ENCODE data around the gene KNSTRN. TPM values are rescaled to one million over a fixed set of nuclear protein-coding genes. Genes with fewer than 3 reads are reported as not detected.

KNSTRN gene
- total and polyA plus RNA-seq, 2 of the 4 experiments (the other 2 are of a cell fraction): 33.1 to 73.5 TPM

DNA sequence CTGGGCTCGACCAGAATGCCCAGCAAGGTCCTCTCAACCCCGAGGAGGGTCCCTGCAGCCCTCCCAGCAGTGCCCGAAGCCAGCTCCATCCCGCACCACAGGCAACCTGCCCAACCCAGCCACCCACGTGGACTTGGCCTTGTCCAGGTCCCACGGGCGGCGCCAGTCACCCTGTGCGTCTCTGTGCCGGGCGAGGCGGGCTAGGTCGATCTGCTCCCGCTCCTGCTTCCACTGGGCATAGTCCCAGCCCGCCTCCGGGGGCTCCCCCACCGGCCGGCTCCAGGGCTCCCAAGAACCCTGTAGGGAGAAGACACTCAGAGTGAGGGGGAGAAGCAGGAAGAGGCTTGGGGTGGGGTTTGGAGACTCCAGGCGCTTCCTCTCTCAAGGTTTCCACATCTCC lies 44.9 kb upstream of the KNSTRN start:
- ATAC-seq (ENCODE audit: low read depth): no peak
- Histone ChIP-seq H3K27ac (ENCODE audit: insufficient read depth, low read length) (peak overlapping the region; percentile 13; the same call in 1 of the 2 replicates), H3K4me2 (ENCODE audit: low read depth, low read length) (no peak overlapping the region), H2BK120ac (ENCODE audit: low read depth, low read length) (peak overlapping the region; percentile 98; the same call in 1 of the 2 replicates), H3K56ac (ENCODE audit: extremely low read depth, insufficient read depth, low read length) (no peak overlapping the region), H3K4me3 (ENCODE audit: insufficient read depth, low read depth, low read length) (no peak overlapping the region), H3K36me3 (ENCODE audit: control insufficient read depth, insufficient read depth, low read length) (peaks cover 19% of the 10 kb centered on the region), H4K5ac (ENCODE audit: low read depth, low read length) (no peak overlapping the region), H4K8ac (ENCODE audit: low read depth in 2 of 2, low read length in 2 of 2) (peak overlapping the region in 1 of 2 experiments; percentile 98; a peak in 2 of 4 replicates), H2AK5ac (ENCODE audit: low read depth, low read length) (peak overlapping the region; percentile 99; the same call in 1 of the 2 replicates), H3K9me3 (ENCODE audit: control insufficient read depth, insufficient read depth, low read length) (no peaks in the 10 kb centered on the region), H3K9ac (ENCODE audit: low read depth, low read length) (no peak overlapping the region), H3K18ac (ENCODE audit: low read depth, low read length) (no peak overlapping the region), H2BK5ac (ENCODE audit: low read depth, low read length, poor library complexity, severe bottlenecking) (peak overlapping the region; percentile 97), H2AK9ac (replicated peaks; ENCODE audit: low read depth, low read length, poor library complexity) (peak overlapping the region; percentile 100), H2BK20ac (ENCODE audit: low read depth, low read length) (no peak overlapping the region), H2AFZ (replicated peaks; ENCODE audit: low read length, poor library complexity) (peak overlapping the region; percentile 51), H3K79me1 (ENCODE audit: low read depth in 1 of 2, low read length in 2 of 2) (peaks cover 27 to 66% of the 10 kb centered on the region in 2 experiments; a peak in 3 of 4 replicates), H3K4me1 (ENCODE audit: control insufficient read depth, insufficient read depth, low read length) (peaks cover 30% of the 10 kb centered on the region), H2BK15ac (ENCODE audit: low read depth, low read length) (peak overlapping the region; percentile 98; the same call in 1 of the 3 replicates), H4K20me1 (ENCODE audit: insufficient read depth, low read length) (peaks cover 3% of the 10 kb centered on the region; the same call in 1 of the 2 replicates), H3K23ac (ENCODE audit: low read depth, low read length) (no peak overlapping the region), H3K27me3 (ENCODE audit: control insufficient read depth, insufficient read depth, low read length) (no peaks in the 10 kb centered on the region), H3K14ac (replicated peaks; ENCODE audit: low read depth, low read length) (peak overlapping the region; percentile 66; the same call in 1 of the 2 replicates), H3K9me1 (ENCODE audit: insufficient read depth, low read length) (peaks cover 23% of the 10 kb centered on the region), H3K4ac (ENCODE audit: low read depth, low read length) (peak overlapping the region; percentile 100; the same call in 1 of the 2 replicates), H4K91ac (ENCODE audit: insufficient read depth, low read depth, low read length) (peak overlapping the region; percentile 100)
- dilution Hi-C loops (cut with HindIII; ENCODE audit: low sequenced_read_pairs, unreplicated experiment): no loop called here
- no TSS peak for BruUV-seq (replicated peaks)
- 64% methylated on average over 4 of the region's 19 CpGs; no CpG with 5 or more reads in 1 of the 2 experiments for WGBS, 2 experiments (ENCODE audit: extremely low coverage in 2 of 2, insufficient read length in 1 of 2)
- no peak for TF ChIP-seq CEBPB (IDR thresholded peaks at IDR 0.05; ENCODE audit: low read depth, low read length)
- TF ChIP-seq NFE2L2 (IDR thresholded peaks at IDR 0.05; ENCODE audit: low read depth, low read length): no peak
- no peak for TF ChIP-seq POLR2A (IDR thresholded peaks at IDR 0.05; ENCODE audit: low read depth, low read length)
- TF ChIP-seq SMC3 (IDR thresholded peaks at IDR 0.05; ENCODE audit: low read depth, low read length): no peak
- TF ChIP-seq BHLHE40 (IDR thresholded peaks at IDR 0.05; ENCODE audit: low read depth, low read length): no peak
- in situ Hi-C loops (cut with MboI; ENCODE audit: low sequenced_read_pairs): no loop called here
- DNase-seq: no peak
- intact Hi-C loops (cut with micrococcal nuclease): no loop called here
- CTCF ChIA-PET: interaction anchor here (0.6 to 2.6 kb wide), 6 partner anchors 10 to 241 kb away, joined by 3 to 18 read pairs (median 5); partner anchors contain the start of genes INAFM2 and KNSTRN
- POLR2A ChIA-PET (ENCODE audit: unreplicated experiment): interaction anchor here (1.5 kb wide), 1 partner anchor 15 kb away, joined by 3 read pairs; no protein-coding TSS in a partner anchor
